IMR-90 (cell line): Measurements from ENCODE around the gene LAMB3. TPM values are rescaled to one million over a fixed set of nuclear protein-coding genes. Genes with fewer than 3 reads are reported as not detected.

Experiments used
- ATAC-seq: fragments of 200-7000 bp; cut with Tn5 transposase; 2 replicates; pipeline ENCODE4 v1.9.1; 2020; ENCODE audit warnings: low read depth, mild to moderate bottlenecking, moderate library complexity
- BruUV-seq: library from RNA; stranded (reverse); fragments of 400-500 nt; replicated peaks from 2 replicates; lab custom pipeline; 2021; lab: Mats Ljungman, UMichigan
- CTCF ChIA-PET: fragments of 300-600 bp; formaldehyde crosslinking; extraction: SDS; loops from one replicate; lab custom pipeline; 2021; ENCODE audit warnings: antibody characterized with exemption; lab: Yijun Ruan, JAX
- POLR2A ChIA-PET: fragments of 300-600 bp; sonication (Branson Sonifier 250); formaldehyde crosslinking; loops from one replicate; lab custom pipeline; 2022; ENCODE audit warnings: antibody characterized with exemption; ENCODE audit not compliant: unreplicated experiment; lab: Charles Lee
- DNase-seq: peaks from one replicate; pipeline ENCODE4 v3.0.0; 2013
- H2AFZ ChIP-seq: replicated peaks from 2 replicates; pipeline ENCODE3; 2013; ENCODE audit warnings: low read length, mild to moderate bottlenecking; ENCODE audit not compliant: poor library complexity
- H2AK5ac ChIP-seq: 2 replicates; pipeline ENCODE4 v1.6.1; 2013; ENCODE audit warnings: low read depth, low read length, inconsistent platforms
- H2AK9ac ChIP-seq: replicated peaks from 2 replicates; pipeline ENCODE3; 2013; ENCODE audit warnings: mild to moderate bottlenecking, low read depth, low read length, moderate library complexity; ENCODE audit not compliant: poor library complexity
- H2BK120ac ChIP-seq: 2 replicates; pipeline ENCODE4 v1.6.1; 2013; ENCODE audit warnings: low read depth, low read length, inconsistent platforms
- H2BK15ac ChIP-seq: 3 replicates; pipeline ENCODE4 v1.6.1; 2013; ENCODE audit warnings: low read depth, low read length, inconsistent platforms
- H2BK20ac ChIP-seq: 2 replicates; pipeline ENCODE4 v1.6.1; 2013; ENCODE audit warnings: low read depth, mild to moderate bottlenecking, inconsistent platforms, low read length, moderate library complexity
- H2BK5ac ChIP-seq: 2 replicates; pipeline ENCODE4 v1.6.1; 2013; ENCODE audit warnings: mild to moderate bottlenecking, low read depth, low read length, inconsistent platforms; ENCODE audit not compliant: poor library complexity, severe bottlenecking
- H3K14ac ChIP-seq: replicated peaks from 2 replicates; pipeline ENCODE4 v1.6.1; 2013; ENCODE audit warnings: low read depth, low read length, inconsistent platforms
- H3K18ac ChIP-seq: 2 replicates; pipeline ENCODE4 v1.6.1; 2013; ENCODE audit warnings: low read depth, low read length, control low read depth
- H3K23ac ChIP-seq: 2 replicates; pipeline ENCODE4 v1.6.1; 2013; ENCODE audit warnings: low read depth, low read length, inconsistent platforms
- H3K27ac ChIP-seq: 2 replicates; pipeline ENCODE4 v1.5.1; 2013; ENCODE audit warnings: mild to moderate bottlenecking, control low read depth, low read length; ENCODE audit not compliant: insufficient read depth
- H3K27me3 ChIP-seq: 2 replicates; pipeline ENCODE4 v1.6.1; 2013; ENCODE audit warnings: low read length; ENCODE audit not compliant: control insufficient read depth, insufficient read depth
- H3K36me3 ChIP-seq: 2 replicates; pipeline ENCODE4 v1.6.1; 2013; ENCODE audit warnings: low read length, mixed read lengths; ENCODE audit not compliant: control insufficient read depth, insufficient read depth
- H3K4ac ChIP-seq: 2 replicates; pipeline ENCODE4 v1.6.1; 2013; ENCODE audit warnings: low read depth, low read length, inconsistent platforms
- H3K4me1 ChIP-seq: 2 replicates; pipeline ENCODE4 v1.6.1; 2013; ENCODE audit warnings: low read length, mixed read lengths; ENCODE audit not compliant: control insufficient read depth, insufficient read depth
- H3K4me2 ChIP-seq: 2 replicates; pipeline ENCODE4 v1.6.1; 2013; ENCODE audit warnings: low read depth, mild to moderate bottlenecking, control low read depth, low read length, moderate library complexity
- H3K4me3 ChIP-seq: 2 replicates; pipeline ENCODE4 v1.5.1; 2013; ENCODE audit warnings: low read depth, mild to moderate bottlenecking, control low read depth, low read length, moderate library complexity; ENCODE audit not compliant: insufficient read depth
- H3K56ac ChIP-seq: 2 replicates; pipeline ENCODE4 v1.6.1; 2013; ENCODE audit warnings: low read length, inconsistent platforms; ENCODE audit not compliant: insufficient read depth; ENCODE audit errors: extremely low read depth
- H3K79me1 ChIP-seq, 2 experiments: 2 replicates each; pipeline ENCODE4 v1.6.1; 2013; ENCODE audit warnings: low read length in 2 of 2, inconsistent platforms in 1 of 2, low read depth in 1 of 2
- H3K9ac ChIP-seq: 2 replicates; pipeline ENCODE4 v1.6.1; 2013; ENCODE audit warnings: low read depth, low read length, control low read depth
- H3K9me1 ChIP-seq: 2 replicates; pipeline ENCODE4 v1.6.1; 2013; ENCODE audit warnings: low read length, inconsistent platforms; ENCODE audit not compliant: insufficient read depth
- H3K9me3 ChIP-seq: 2 replicates; pipeline ENCODE4 v1.6.1; 2013; ENCODE audit warnings: low read length; ENCODE audit not compliant: control insufficient read depth, insufficient read depth
- H4K20me1 ChIP-seq: 2 replicates; pipeline ENCODE4 v1.6.1; 2013; ENCODE audit warnings: low read length, inconsistent platforms; ENCODE audit not compliant: insufficient read depth
- H4K5ac ChIP-seq: 2 replicates; pipeline ENCODE4 v1.6.1; 2013; ENCODE audit warnings: mild to moderate bottlenecking, low read depth, low read length, control low read depth
- H4K8ac ChIP-seq, 2 experiments: 2 replicates each; pipeline ENCODE4 v1.6.1; 2013; ENCODE audit warnings: low read depth in 2 of 2, low read length in 2 of 2, control low read depth in 1 of 2, inconsistent platforms in 1 of 2
- H4K91ac ChIP-seq: 2 replicates; pipeline ENCODE4 v1.6.1; 2013; ENCODE audit warnings: low read depth, low read length, inconsistent platforms; ENCODE audit not compliant: insufficient read depth
- BHLHE40 ChIP-seq: fragments of 150-350 bp; IDR thresholded peaks from 2 replicates; pipeline ENCODE4 v1.6.1; 2016; ENCODE audit warnings: mild to moderate bottlenecking, low read depth, low read length
- CEBPB ChIP-seq: IDR thresholded peaks from 2 replicates; pipeline ENCODE4 v1.6.1; 2012; ENCODE audit warnings: low read depth, low read length, improper control_type of control experiment
- CHD1 ChIP-seq: IDR thresholded peaks from 2 replicates; pipeline ENCODE4 v1.6.1; 2012; ENCODE audit warnings: low read depth, low read length, improper control_type of control experiment
- ELK1 ChIP-seq: fragments of 150-350 bp; IDR thresholded peaks from 2 replicates; pipeline ENCODE4 v1.6.1; 2016; ENCODE audit warnings: low read depth, mild to moderate bottlenecking, low read length, moderate library complexity, borderline replicate concordance
- FOS ChIP-seq: fragments of 150-350 bp; IDR thresholded peaks from 2 replicates; pipeline ENCODE4 v1.6.1; 2016; ENCODE audit warnings: low read depth, low read length
- MAFK ChIP-seq: IDR thresholded peaks from 2 replicates; pipeline ENCODE4 v1.6.1; 2012; ENCODE audit warnings: low read depth, low read length, improper control_type of control experiment
- MAZ ChIP-seq: IDR thresholded peaks from 2 replicates; pipeline ENCODE4 v1.6.1; 2012; ENCODE audit warnings: low read depth, mild to moderate bottlenecking, low read length, improper control_type of control experiment, moderate library complexity, borderline replicate concordance
- MXI1 ChIP-seq: IDR thresholded peaks from 2 replicates; pipeline ENCODE4 v1.6.1; 2012; ENCODE audit warnings: low read depth, mild to moderate bottlenecking, low read length, moderate library complexity, borderline replicate concordance
- NFE2L2 ChIP-seq: fragments of 150-350 bp; IDR thresholded peaks from 2 replicates; pipeline ENCODE4 v1.6.1; 2016; ENCODE audit warnings: low read depth, mild to moderate bottlenecking, low read length
- POLR2A ChIP-seq: IDR thresholded peaks from 2 replicates; pipeline ENCODE4 v1.6.1; 2012; ENCODE audit warnings: mild to moderate bottlenecking, low read depth, low read length
- RAD21 ChIP-seq: IDR thresholded peaks from 2 replicates; pipeline ENCODE4 v1.6.1; 2012; ENCODE audit warnings: low read length, improper control_type of control experiment
- RCOR1 ChIP-seq: IDR thresholded peaks from 2 replicates; pipeline ENCODE4 v1.6.1; 2012; ENCODE audit warnings: mild to moderate bottlenecking, low read length, improper control_type of control experiment; ENCODE audit not compliant: insufficient replicate concordance
- RFX5 ChIP-seq: IDR thresholded peaks from 2 replicates; pipeline ENCODE4 v1.8.0; 2012; ENCODE audit warnings: low read depth, mild to moderate bottlenecking, low read length, moderate library complexity
- SMC3 ChIP-seq: fragments of 150-350 bp; IDR thresholded peaks from 2 replicates; pipeline ENCODE4 v1.6.1; 2016; ENCODE audit warnings: low read depth, mild to moderate bottlenecking, antibody characterized with exemption, low read length, moderate library complexity
- WGBS, 2 experiments: methylation state at CpG; one replicate each; pipeline versions ENCODE4 v1.1.5 to v1.1.7; 2013; ENCODE audit warnings: missing lambda C conversion rate in 2 of 2; ENCODE audit not compliant: insufficient read length in 1 of 2; ENCODE audit errors: extremely low coverage in 2 of 2; 5-methylcytosine and 5-hydroxymethylcytosine counted together
- dilution Hi-C: fragments of 300-500 bp; cut with HindIII; formaldehyde crosslinking; loops from one replicate; pipeline ENCODE4 v1.14.3; 2018; ENCODE audit warnings: low sequenced_read_pairs; ENCODE audit not compliant: unreplicated experiment
- in situ Hi-C: fragments of 300-500 bp; cut with MboI; formaldehyde crosslinking; loops from 3 replicates; pipeline ENCODE4 v1.14.3; 2019; ENCODE audit warnings: low sequenced_read_pairs, inconsistent platforms, mixed read lengths
- intact Hi-C: fragments of 100-400 bp; cut with micrococcal nuclease; formaldehyde crosslinking; loops from 2 replicates; pipeline ENCODE4 v1.10.0; 2022
- polyA plus RNA-seq, 3 experiments: library from polyadenylated mRNA; depleted of rRNA; stranded (reverse); fragments of >200 nt; gene quantifications; 2 replicates each; pipeline ENCODE4 v1.2.3, GENCODE V29; 2012; ENCODE audit warnings: low replicate concordance in 1 of 3
- total RNA-seq: library from RNA; depleted of rRNA; stranded (reverse); fragments of >200 nt; gene quantifications from 2 replicates; pipeline ENCODE4 v1.2.3, GENCODE V29; 2012
- TF ChIP-seq, protein P1 (sequence below): conservative IDR thresholded peaks from 2 replicates; pipeline ENCODE4 v1.5.1; 2012; ENCODE audit warnings: mild to moderate bottlenecking, low read depth, low read length, improper control_type of control experiment
- TF ChIP-seq, protein P2 (sequence below): fragments of 150-350 bp; IDR thresholded peaks from 2 replicates; pipeline ENCODE4 v1.6.1; 2017; ENCODE audit warnings: mild to moderate bottlenecking, antibody characterized with exemption, low read length, low read depth

LAMB3 gene
- total and polyA plus RNA-seq, 2 of the 4 experiments (the other 2 are of a cell fraction): 0.72 to 2.1 TPM

DNA sequence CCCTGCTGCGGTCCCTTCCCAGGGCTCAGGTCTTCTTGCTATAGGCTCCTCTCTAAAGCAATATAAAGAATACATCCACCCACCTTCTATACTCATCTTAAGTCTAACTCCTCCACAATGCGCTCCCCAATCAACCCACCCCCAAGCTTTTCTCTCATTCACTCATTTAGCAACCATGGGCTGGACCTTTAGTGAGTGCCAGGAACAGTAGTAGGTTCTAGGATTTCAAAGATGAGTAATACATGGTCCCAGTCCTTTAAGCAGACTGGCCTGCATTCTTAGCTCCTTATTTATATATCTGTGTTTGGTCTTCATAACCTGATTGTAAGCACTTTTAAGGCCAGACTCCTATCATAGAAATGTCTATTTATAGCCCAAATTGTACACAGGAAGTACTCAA is 62.8 kb downstream of the LAMB3 start:
- no peak overlapping the region for H3K18ac ChIP-seq
- dilution Hi-C loops: no loop called here
- no TSS peak for BruUV-seq
- no peak overlapping the region for H3K14ac ChIP-seq
- no peaks in the 10 kb centered on the region; the same call in 1 of the 2 replicates for H3K9me1 ChIP-seq
- no peak overlapping the region for H3K23ac ChIP-seq
- H3K4ac ChIP-seq: no peak overlapping the region
- no peak overlapping the region for H3K27ac ChIP-seq
- no peak overlapping the region for H3K4me3 ChIP-seq
- no peaks in the 10 kb centered on the region for H3K36me3 ChIP-seq
- TF ChIP-seq MAFK (no peak), ELK1 (no peak), MXI1 (no peak), RCOR1 (no peak), RAD21 (no peak), CEBPB (no peak), FOS (no peak), CHD1 (no peak), RFX5 (no peak), NFE2L2 (no peak), SMC3 (no peak), POLR2A (no peak), BHLHE40 (no peak), MAZ (no peak)
- TF ChIP-seq, protein P1, sequence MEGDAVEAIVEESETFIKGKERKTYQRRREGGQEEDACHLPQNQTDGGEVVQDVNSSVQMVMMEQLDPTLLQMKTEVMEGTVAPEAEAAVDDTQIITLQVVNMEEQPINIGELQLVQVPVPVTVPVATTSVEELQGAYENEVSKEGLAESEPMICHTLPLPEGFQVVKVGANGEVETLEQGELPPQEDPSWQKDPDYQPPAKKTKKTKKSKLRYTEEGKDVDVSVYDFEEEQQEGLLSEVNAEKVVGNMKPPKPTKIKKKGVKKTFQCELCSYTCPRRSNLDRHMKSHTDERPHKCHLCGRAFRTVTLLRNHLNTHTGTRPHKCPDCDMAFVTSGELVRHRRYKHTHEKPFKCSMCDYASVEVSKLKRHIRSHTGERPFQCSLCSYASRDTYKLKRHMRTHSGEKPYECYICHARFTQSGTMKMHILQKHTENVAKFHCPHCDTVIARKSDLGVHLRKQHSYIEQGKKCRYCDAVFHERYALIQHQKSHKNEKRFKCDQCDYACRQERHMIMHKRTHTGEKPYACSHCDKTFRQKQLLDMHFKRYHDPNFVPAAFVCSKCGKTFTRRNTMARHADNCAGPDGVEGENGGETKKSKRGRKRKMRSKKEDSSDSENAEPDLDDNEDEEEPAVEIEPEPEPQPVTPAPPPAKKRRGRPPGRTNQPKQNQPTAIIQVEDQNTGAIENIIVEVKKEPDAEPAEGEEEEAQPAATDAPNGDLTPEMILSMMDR: no peak
- TF ChIP-seq, protein P2, sequence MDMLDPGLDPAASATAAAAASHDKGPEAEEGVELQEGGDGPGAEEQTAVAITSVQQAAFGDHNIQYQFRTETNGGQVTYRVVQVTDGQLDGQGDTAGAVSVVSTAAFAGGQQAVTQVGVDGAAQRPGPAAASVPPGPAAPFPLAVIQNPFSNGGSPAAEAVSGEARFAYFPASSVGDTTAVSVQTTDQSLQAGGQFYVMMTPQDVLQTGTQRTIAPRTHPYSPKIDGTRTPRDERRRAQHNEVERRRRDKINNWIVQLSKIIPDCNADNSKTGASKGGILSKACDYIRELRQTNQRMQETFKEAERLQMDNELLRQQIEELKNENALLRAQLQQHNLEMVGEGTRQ: no peak
- H4K91ac ChIP-seq: no peak overlapping the region
- no peak overlapping the region for H2BK15ac ChIP-seq
- H3K79me1 ChIP-seq: no peaks in the 10 kb centered on the region
- H3K9ac ChIP-seq: no peak overlapping the region
- H4K20me1 ChIP-seq: no peaks in the 10 kb centered on the region
- H2AK9ac ChIP-seq: no peak overlapping the region
- H3K9me3 ChIP-seq: no peaks in the 10 kb centered on the region
- H3K27me3 ChIP-seq: 0 out of 2 replicates have a peak, but pooled peaks cover 2% of the 10 kb centered on the region
- ATAC-seq (no peak), DNase-seq (peak; percentile 39)
- H2BK20ac ChIP-seq: no peak overlapping the region
- H2AK5ac ChIP-seq: no peak overlapping the region
- no peak overlapping the region for H2AFZ ChIP-seq
- ChIA-PET CTCF (no interaction called here), POLR2A (no interaction called here)
- in situ Hi-C loops: no loop called here
- peaks cover 3% of the 10 kb centered on the region; the same call in 1 of the 2 replicates for H3K4me1 ChIP-seq
- intact Hi-C loops: no loop called here
- H3K56ac ChIP-seq: no peak overlapping the region
- no peak overlapping the region for H4K5ac ChIP-seq
- no peak overlapping the region for H2BK5ac ChIP-seq
- H2BK120ac ChIP-seq: no peak overlapping the region
- no peak overlapping the region for H3K4me2 ChIP-seq
- no CpG with 5 or more reads among the region's 2 CpGs for WGBS, 2 experiments
- H4K8ac ChIP-seq: no peak overlapping the region
